Endothelial cell of umbilical vein (primary cell): ENCODE results near the gene FAM174B. TPM values are rescaled to one million over a fixed set of nuclear protein-coding genes. Genes with fewer than 3 reads are reported as not detected.
A peak's percentile ranks its signal among the peaks of the same experiment; 100 is the strongest.

Experiments used
- BruUV-seq: library from RNA; stranded (reverse); fragments of 400-500 nt; replicated peaks from 2 replicates; lab custom pipeline; 2021; lab: Mats Ljungman, UMichigan
- CTCF ChIA-PET: fragments of 300-600, 350-600 bp; sonication (Branson Sonifier 250); formaldehyde crosslinking; loops from one replicate; lab custom pipeline; 2021; ENCODE audit warnings: antibody characterized with exemption, inconsistent platforms; lab: Charles Lee
- POLR2A ChIA-PET: fragments of 300-600, 350-600 bp; sonication (Branson Sonifier 250); formaldehyde crosslinking; loops from one replicate; lab custom pipeline; 2021; ENCODE audit warnings: antibody characterized with exemption, inconsistent platforms; lab: Charles Lee
- DNase-seq: peaks from one replicate; pipeline ENCODE4 v3.0.0-alpha.2; 2011; ENCODE audit warnings: low read depth, low spot score
- FAIRE-seq: peaks from 2 replicates; lab custom pipeline; 2011; peaks lifted over from hg19 to GRCh38; lab: Jason Lieb, UNC
- H2AFZ ChIP-seq: 2 replicates; pipeline ENCODE4 v1.6.0; 2012; ENCODE audit warnings: low read depth, low read length, control low read depth, inconsistent platforms
- H3K27ac ChIP-seq: 2 replicates; pipeline ENCODE4 v1.5.1; 2011; ENCODE audit warnings: low read depth, mild to moderate bottlenecking, control low read depth, low read length, moderate library complexity; ENCODE audit not compliant: insufficient read depth
- H3K27me3 ChIP-seq, 2 experiments: 2 replicates each; pipeline versions ENCODE4 v1.6.0 to v1.6.1; 2011; ENCODE audit warnings: low read length in 2 of 2, mixed read lengths in 1 of 2; ENCODE audit not compliant: control insufficient read depth in 2 of 2, insufficient read depth in 2 of 2
- H3K36me3 ChIP-seq, 2 experiments: 2 replicates in 1 of 2; 3 replicates in 1 of 2; pipeline ENCODE4 v1.5.1; 2011; ENCODE audit warnings: low read length in 2 of 2, mild to moderate bottlenecking in 1 of 2, moderate library complexity in 1 of 2; ENCODE audit not compliant: control insufficient read depth in 2 of 2, insufficient read depth in 2 of 2; ENCODE audit errors: extremely low read depth in 1 of 2
- H3K4me1 ChIP-seq: 3 replicates; pipeline ENCODE4 v1.5.1; 2011; ENCODE audit warnings: mild to moderate bottlenecking, low read length; ENCODE audit not compliant: control insufficient read depth, insufficient read depth; ENCODE audit errors: extremely low read depth
- H3K4me2 ChIP-seq: 2 replicates; pipeline ENCODE4 v1.6.1; 2011; ENCODE audit warnings: low read length, control low read depth, mixed read lengths; ENCODE audit not compliant: insufficient read depth
- H3K4me3 ChIP-seq, 3 experiments: fragments of 200-600 bp in 1 of 3; sonication (generic), shearing (Covaris generic) in 1 of 3; replicated peaks in 1 of 3; 2 replicates each; pipeline ENCODE4 v1.5.1; 2011 to 2016; ENCODE audit warnings: control low read depth in 3 of 3, low read length in 3 of 3, mild to moderate bottlenecking in 2 of 3, inconsistent platforms in 1 of 3, low read depth in 1 of 3, moderate library complexity in 1 of 3; ENCODE audit not compliant: insufficient read depth in 1 of 3
- H3K79me2 ChIP-seq: 2 replicates; pipeline ENCODE4 v1.6.0; 2012; ENCODE audit warnings: low read length, inconsistent platforms; ENCODE audit not compliant: control insufficient read depth, insufficient read depth
- H3K9ac ChIP-seq: replicated peaks from 2 replicates; pipeline ENCODE3; 2011; ENCODE audit warnings: low read length, control low read depth; ENCODE audit not compliant: insufficient read depth; ENCODE audit errors: extremely low read depth
- H3K9me1 ChIP-seq: replicated peaks from 3 replicates; pipeline ENCODE4 v1.6.0; 2011; ENCODE audit warnings: mild to moderate bottlenecking, low read length; ENCODE audit not compliant: control insufficient read depth, insufficient read depth; ENCODE audit errors: extremely low read depth
- H3K9me3 ChIP-seq: replicated peaks from 2 replicates; pipeline ENCODE4 v1.5.1; 2012; ENCODE audit warnings: low read length, inconsistent platforms; ENCODE audit not compliant: control insufficient read depth, insufficient read depth
- H4K20me1 ChIP-seq: replicated peaks from 2 replicates; pipeline ENCODE3; 2011; ENCODE audit warnings: mild to moderate bottlenecking, low read length; ENCODE audit not compliant: control insufficient read depth, insufficient read depth; ENCODE audit errors: extremely low read depth
- CTCF ChIP-seq, 2 donors: IDR thresholded peaks; 1 replicate in 1 of 2; 2 replicates in 1 of 2; pipeline ENCODE4 v1.5.1; 2011; ENCODE audit warnings: low read length in 2 of 2, mild to moderate bottlenecking in 2 of 2, moderate library complexity in 2 of 2, control low read depth in 1 of 2, inconsistent platforms in 1 of 2, low read depth in 1 of 2; ENCODE audit not compliant: insufficient read depth in 1 of 2; ENCODE audit errors: extremely low read depth in 1 of 2
- EZH2 ChIP-seq: IDR thresholded peaks from 2 replicates; pipeline ENCODE4 v1.6.1; 2012; ENCODE audit warnings: borderline replicate concordance, low read depth, mild to moderate bottlenecking, moderate library complexity, low read length, inconsistent platforms; ENCODE audit not compliant: severe bottlenecking
- FOS ChIP-seq: IDR thresholded peaks from 2 replicates; pipeline ENCODE4 v1.6.1; 2011; ENCODE audit warnings: mild to moderate bottlenecking, low read length, moderate library complexity, borderline replicate concordance; ENCODE audit not compliant: insufficient read depth
- GATA2 ChIP-seq: IDR thresholded peaks from 2 replicates; pipeline ENCODE4 v1.7.0; 2011; ENCODE audit warnings: low read depth, mild to moderate bottlenecking, moderate library complexity, mixed read lengths, low read length; ENCODE audit not compliant: insufficient read length, insufficient read depth
- JUN ChIP-seq: IDR thresholded peaks from 2 replicates; pipeline ENCODE4 v1.6.1; 2011; ENCODE audit warnings: borderline replicate concordance, low read depth; ENCODE audit not compliant: insufficient read length, insufficient read depth
- MAX ChIP-seq: IDR thresholded peaks from 2 replicates; pipeline ENCODE4 v1.6.1; 2011; ENCODE audit not compliant: insufficient read depth, insufficient read length
- dilution Hi-C: fragments of 300-500 bp; cut with MboI; formaldehyde crosslinking; loops from one replicate; pipeline ENCODE4 v1.15.0; 2019; ENCODE audit warnings: low sequenced_read_pairs; ENCODE audit not compliant: extremely low pct_ligation_motif_present
- intact Hi-C: fragments of 100-400 bp; cut with micrococcal nuclease; formaldehyde crosslinking; loops from one replicate; pipeline ENCODE4 v1.10.0; 2022
- polyA plus RNA-seq, 4 experiments: library from polyadenylated mRNA; depleted of rRNA in 3 of 4; stranded (reverse) in 3 of 4; unstranded in 1 of 4; fragments of >200 nt; gene quantifications; 2 replicates each; pipeline versions ENCODE4 v1.2.1 to v1.2.3, GENCODE V29; 2011 to 2012; ENCODE audit warnings: missing spikeins in 1 of 4
- total RNA-seq: library from RNA; stranded (reverse); gene quantifications from 2 replicates; pipeline ENCODE4 v1.2.3, GENCODE V29; 2021

FAM174B gene
- total and polyA plus RNA-seq, 2 donors (not counting 3 experiments of a cell fraction or from before 2014, with no cell fraction given), result 25.9 to 30.2 TPM

DNA sequence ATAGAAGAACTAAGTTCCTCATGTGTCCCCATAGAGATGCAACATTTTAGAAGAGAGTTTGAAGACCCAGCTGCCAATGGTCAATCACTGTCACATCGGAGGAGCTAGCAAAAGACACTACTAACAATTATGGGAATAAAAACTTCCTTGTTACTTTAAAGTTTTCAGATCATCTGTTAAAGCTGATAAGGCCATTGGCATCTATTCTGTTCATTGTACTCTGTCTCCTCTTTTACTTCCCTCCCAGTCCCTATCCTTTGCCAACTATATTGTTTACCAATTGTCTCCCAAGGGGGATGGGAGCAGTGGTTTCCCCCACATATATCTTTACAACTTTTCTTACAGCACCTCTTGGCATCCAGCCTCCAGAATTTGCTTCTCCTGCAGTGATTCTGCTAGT is 81.0 kb downstream of the FAM174B start:
- no peak overlapping the region for H3K9ac ChIP-seq
- intact Hi-C loops, result no loop called here
- dilution Hi-C loops, result no loop called here
- H3K27ac ChIP-seq, result no peak overlapping the region
- DNase-seq, result peak; percentile 84
- no peaks in the 10 kb centered on the region for H4K20me1 ChIP-seq
- BruUV-seq, result no TSS peak
- H2AFZ ChIP-seq, result no peak overlapping the region
- H3K9me3 ChIP-seq, result no peaks in the 10 kb centered on the region
- no peak overlapping the region for H3K4me3 ChIP-seq
- ChIA-PET CTCF (interaction anchor here (1.1 kb wide), 1 partner anchor 53 kb away, joined by 3 read pairs; no protein-coding TSS in a partner anchor), POLR2A (no interaction called here)
- no peaks in the 10 kb centered on the region for H3K36me3 ChIP-seq
- H3K9me1 ChIP-seq, result no peaks in the 10 kb centered on the region
- TF ChIP-seq EZH2 (no peak), FOS (no peak), GATA2 (no peak), CTCF (IDR thresholded peaks at IDR 0.05; ENCODE audit: extremely low read depth in 1 of 2, insufficient read depth in 1 of 2, low read depth in 1 of 2, low read length in 2 of 2) (no peak), MAX (no peak), JUN (no peak)
- H3K27me3 ChIP-seq, result peaks cover 1 to 2% of the 10 kb centered on the region in 2 experiments
- no peak overlapping the region for H3K4me2 ChIP-seq
- no peak for FAIRE-seq
- H3K79me2 ChIP-seq, result no peaks in the 10 kb centered on the region
- H3K4me1 ChIP-seq, result no peaks in the 10 kb centered on the region
